ENCODE results near the gene TNS1.

DNA sequence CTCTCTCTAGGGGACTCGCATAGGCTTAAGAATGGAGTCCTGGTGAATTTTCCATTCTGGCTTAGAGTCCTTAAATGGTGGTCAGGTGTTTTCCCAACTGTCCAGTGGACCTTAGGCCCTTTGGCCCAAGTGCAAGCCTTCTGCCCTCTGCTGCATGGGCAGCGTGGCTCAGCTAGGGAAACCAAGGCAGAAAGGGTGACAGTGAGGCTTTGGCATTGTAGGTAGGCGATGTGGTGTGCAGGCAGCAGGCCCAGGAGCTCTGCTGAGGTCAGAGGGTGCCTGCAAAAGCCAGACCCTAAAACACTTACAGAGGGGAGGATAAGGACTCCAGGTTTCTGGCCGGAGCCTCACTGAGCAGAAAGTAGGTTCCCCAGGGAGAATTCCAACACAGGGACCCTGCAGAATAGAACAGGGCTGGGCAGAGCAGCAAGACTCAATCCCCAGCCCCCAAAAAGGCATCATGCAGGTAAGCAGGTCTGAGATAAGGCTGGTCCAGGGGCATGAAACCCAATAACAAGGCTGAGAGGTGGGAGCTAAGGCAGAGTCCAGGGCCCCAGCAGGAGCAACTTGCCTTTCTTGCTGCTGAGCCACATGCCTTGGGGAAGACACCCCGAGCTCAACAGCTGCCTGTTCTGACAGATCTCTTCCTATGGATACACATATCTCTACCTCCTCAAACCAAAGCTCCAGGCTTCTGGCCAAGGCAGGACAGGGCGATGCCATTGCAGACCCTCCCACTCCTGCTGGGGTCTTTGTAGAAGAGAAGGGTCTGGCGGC, 199.7 kb downstream of the TNS1 start:
- TF ChIP-seq CTCF (IDR thresholded peaks at IDR 0.05) (no peak), EZH2 (IDR thresholded peaks at IDR 0.05; ENCODE audit: borderline replicate concordance, insufficient read depth, low read depth, low read length, poor library complexity, severe bottlenecking) (no peak)

All from B cell (primary cell).